ENCODE results near the gene GAB1. TPM values are rescaled to one million over a fixed set of nuclear protein-coding genes. Genes with fewer than 3 reads are reported as not detected.

The GAB1 gene
- total and polyA plus RNA-seq, 7 donors, result 10.0 to 71.6 (median 44.1) TPM

DNA sequence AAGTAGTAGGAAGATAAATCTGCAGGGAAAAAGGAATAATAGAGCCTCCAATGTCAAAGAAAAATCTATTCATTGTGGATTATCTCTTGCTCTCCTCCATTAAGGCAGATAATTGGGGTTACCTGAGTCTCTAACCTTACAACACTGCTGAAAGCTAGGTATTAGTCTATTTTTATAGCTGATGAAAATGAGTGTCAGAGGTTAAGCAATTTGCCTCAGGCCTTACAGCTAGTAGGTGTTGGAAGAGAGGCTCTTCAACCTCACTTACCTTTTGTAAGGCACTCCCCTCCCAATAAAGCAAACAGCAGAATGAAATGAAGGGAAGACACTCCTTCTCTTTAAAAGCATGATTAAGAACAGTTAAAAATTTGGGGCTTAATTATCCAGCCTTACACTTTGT lies 45.4 kb upstream of the GAB1 start:
- DNase-seq, result no peak
- Histone ChIP-seq H3K27me3 (no peaks in the 10 kb centered on the region), H3K27ac (no peak overlapping the region), H3K4me1 (peaks cover 0 to 50% (median 42%) of the 10 kb centered on the region in 4 donors), H3K36me3 (no peaks in the 10 kb centered on the region), H3K9me3 (no peaks in the 10 kb centered on the region), H3K4me3 (no peak overlapping the region)
- intact Hi-C loops (cut with DNase I), result loop anchor here (5.0 kb wide), 1 partner anchor 74 kb away; no protein-coding TSS in a partner anchor
- TF ChIP-seq POLR2A (IDR thresholded peaks at IDR 0.05), result no peak
- TF ChIP-seq POLR2AphosphoS5 (IDR thresholded peaks at IDR 0.05), result no peak
- TF ChIP-seq, protein P1, sequence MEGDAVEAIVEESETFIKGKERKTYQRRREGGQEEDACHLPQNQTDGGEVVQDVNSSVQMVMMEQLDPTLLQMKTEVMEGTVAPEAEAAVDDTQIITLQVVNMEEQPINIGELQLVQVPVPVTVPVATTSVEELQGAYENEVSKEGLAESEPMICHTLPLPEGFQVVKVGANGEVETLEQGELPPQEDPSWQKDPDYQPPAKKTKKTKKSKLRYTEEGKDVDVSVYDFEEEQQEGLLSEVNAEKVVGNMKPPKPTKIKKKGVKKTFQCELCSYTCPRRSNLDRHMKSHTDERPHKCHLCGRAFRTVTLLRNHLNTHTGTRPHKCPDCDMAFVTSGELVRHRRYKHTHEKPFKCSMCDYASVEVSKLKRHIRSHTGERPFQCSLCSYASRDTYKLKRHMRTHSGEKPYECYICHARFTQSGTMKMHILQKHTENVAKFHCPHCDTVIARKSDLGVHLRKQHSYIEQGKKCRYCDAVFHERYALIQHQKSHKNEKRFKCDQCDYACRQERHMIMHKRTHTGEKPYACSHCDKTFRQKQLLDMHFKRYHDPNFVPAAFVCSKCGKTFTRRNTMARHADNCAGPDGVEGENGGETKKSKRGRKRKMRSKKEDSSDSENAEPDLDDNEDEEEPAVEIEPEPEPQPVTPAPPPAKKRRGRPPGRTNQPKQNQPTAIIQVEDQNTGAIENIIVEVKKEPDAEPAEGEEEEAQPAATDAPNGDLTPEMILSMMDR (IDR thresholded peaks at IDR 0.05), result no peak
- TF ChIP-seq EP300 (IDR thresholded peaks at IDR 0.05), result no peak

DNA sequence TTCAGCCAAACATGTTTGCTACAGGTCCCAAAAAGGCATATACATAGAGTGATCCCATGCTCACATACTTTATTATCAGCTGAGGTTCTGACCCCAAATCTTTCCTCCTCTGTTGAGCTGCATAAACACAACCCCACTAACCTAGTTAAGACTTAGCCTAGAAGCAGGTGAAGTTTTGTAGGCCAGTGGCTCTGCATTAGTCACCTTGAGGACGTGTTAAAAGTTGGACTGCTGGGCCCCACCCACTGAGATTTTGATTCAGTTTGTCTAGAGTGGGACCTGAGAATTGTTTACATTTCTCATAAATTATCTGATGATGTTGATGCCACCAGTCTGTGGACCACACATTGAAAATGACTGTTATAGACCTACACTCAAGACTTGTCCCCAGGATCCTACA lies 43.8 kb upstream of the GAB1 start:
- no peak for DNase-seq
- Histone ChIP-seq H3K9me3 (no peaks in the 10 kb centered on the region), H3K27ac (peak overlapping the region; percentile 50 to 72 (median 67)), H3K27me3 (no peaks in the 10 kb centered on the region), H3K4me3 (no peak overlapping the region), H3K4me1 (peaks cover 0 to 46% (median 32%) of the 10 kb centered on the region in 4 donors), H3K36me3 (no peaks in the 10 kb centered on the region)
- 80 to 88% methylated on average over 1 of the region's 1 CpG for WGBS, 2 donors
- intact Hi-C loops (cut with DNase I), result loop anchor here (5.0 kb wide), 1 partner anchor 76 kb away; no protein-coding TSS in a partner anchor
- TF ChIP-seq POLR2A (IDR thresholded peaks at IDR 0.05), result no peak

DNA sequence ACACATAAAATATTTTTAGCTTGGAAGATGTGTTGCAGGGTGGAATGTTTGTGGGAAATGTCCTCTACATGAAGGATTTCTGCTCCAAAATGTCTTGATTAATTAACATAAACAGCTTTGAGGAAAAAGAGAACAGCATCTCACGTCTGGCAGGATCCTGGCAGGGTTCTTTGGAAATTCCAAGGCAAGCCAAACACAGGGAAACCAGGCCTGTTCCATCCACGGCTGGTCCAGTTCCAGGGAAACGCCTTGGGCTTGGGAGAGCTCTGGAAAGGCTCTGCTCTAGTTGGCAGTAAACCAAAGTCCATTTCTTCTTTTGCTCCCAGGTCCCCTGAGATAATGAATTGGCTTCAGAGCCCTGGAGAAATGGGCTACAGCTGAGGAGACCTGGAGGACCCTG lies 42.4 kb upstream of the GAB1 start:
- intact Hi-C loops (cut with DNase I), result loop anchor here (2.0 to 5.0 kb wide), 2 partner anchors 42 to 77 kb away; partner anchors contain the start of gene GAB1
- Histone ChIP-seq H3K27me3 (no peaks in the 10 kb centered on the region), H3K4me1 (peaks cover 0 to 47% (median 32%) of the 10 kb centered on the region in 4 donors), H3K9me3 (no peaks in the 10 kb centered on the region), H3K36me3 (no peaks in the 10 kb centered on the region), H3K4me3 (no peak overlapping the region), H3K27ac (peak overlapping the region; percentile 50 to 72 (median 67))
- TF ChIP-seq POLR2A (IDR thresholded peaks at IDR 0.05) (no peak), POLR2AphosphoS5 (IDR thresholded peaks at IDR 0.05) (peak; percentile 64 to 87 (median 82)), EP300 (IDR thresholded peaks at IDR 0.05) (peak in 3 of 4 donors; percentile 6 to 27 (median 16))
- TF ChIP-seq, protein P1 (IDR thresholded peaks at IDR 0.05), result no peak
- DNase-seq, result peak; percentile 97
- 8 to 47% methylated on average over 3 of the region's 3 CpGs for WGBS, 2 donors

DNA sequence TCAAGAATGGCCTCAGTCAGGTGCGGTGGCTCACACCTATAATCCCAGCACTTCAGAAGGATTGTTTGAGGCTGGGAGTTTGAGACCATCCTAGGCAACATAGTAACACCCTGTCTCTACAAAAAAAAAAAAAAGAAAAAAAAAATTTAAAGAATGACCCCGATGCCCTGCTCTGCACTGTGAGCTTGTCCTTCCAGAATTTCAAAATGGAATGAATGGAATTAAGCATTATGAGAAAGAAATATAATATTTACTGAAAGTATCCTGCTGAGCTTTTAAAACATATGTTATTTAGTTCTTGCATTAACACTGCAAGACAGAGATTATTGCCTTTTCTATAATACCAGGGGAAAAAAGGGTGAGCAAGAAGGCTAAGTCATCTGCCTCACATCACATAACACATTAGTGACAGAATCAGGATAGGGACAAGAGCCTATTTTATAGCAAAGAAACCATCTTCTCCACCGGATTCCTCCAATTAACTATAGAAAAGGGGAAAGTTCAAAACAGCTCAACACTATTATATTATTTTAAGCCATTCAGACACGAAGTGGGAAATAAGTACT lies 41.9 kb upstream of the GAB1 start:
- DNase-seq, result no peak
- WGBS, 2 donors, result 73 to 75% methylated on average over 4 of the region's 4 CpGs
- Histone ChIP-seq H3K27ac (peak overlapping the region; percentile 50 to 72 (median 67)), H3K4me3 (no peak overlapping the region), H3K9me3 (no peaks in the 10 kb centered on the region), H3K4me1 (peaks cover 0 to 47% (median 32%) of the 10 kb centered on the region in 4 donors), H3K36me3 (no peaks in the 10 kb centered on the region), H3K27me3 (no peaks in the 10 kb centered on the region)
- intact Hi-C loops (cut with DNase I), result loop anchor here (2.0 to 5.0 kb wide), 2 partner anchors 42 to 77 kb away; partner anchors contain the start of gene GAB1
- TF ChIP-seq, protein P1 (IDR thresholded peaks at IDR 0.05), result no peak
- no peak for TF ChIP-seq EP300 (IDR thresholded peaks at IDR 0.05)
- TF ChIP-seq POLR2A (IDR thresholded peaks at IDR 0.05), result no peak
- TF ChIP-seq POLR2AphosphoS5 (IDR thresholded peaks at IDR 0.05), result no peak

- no peaks in the 10 kb centered on the region for H3K9me3 ChIP-seq
Observed at GRCh38 chr4:143296397-143297067, 40.1 kb upstream of the GAB1 start.

More at GRCh38 chr4:143296397-143297067, 40.1 kb upstream of the GAB1 start:
- Histone ChIP-seq H3K27ac (no peak overlapping the region), H3K4me1 (peaks cover 0 to 38% (median 31%) of the 10 kb centered on the region in 4 donors), H3K4me3 (no peak overlapping the region), H3K36me3 (no peaks in the 10 kb centered on the region), H3K27me3 (no peaks in the 10 kb centered on the region)
- TF ChIP-seq POLR2A (IDR thresholded peaks at IDR 0.05), result no peak
- TF ChIP-seq EP300 (IDR thresholded peaks at IDR 0.05), result no peak
- no peak for TF ChIP-seq POLR2AphosphoS5 (IDR thresholded peaks at IDR 0.05)
- TF ChIP-seq, protein P1 (IDR thresholded peaks at IDR 0.05), result no peak
- WGBS, 2 donors, result 76 to 80% methylated on average over 6 of the region's 6 CpGs
- no peak for DNase-seq
- intact Hi-C loops (cut with DNase I), result no loop called here
